SHP77 (cell line): ENCODE measurements around the gene ZNF628.

ENCODE experiments used
- DNase-seq, 2 experiments: peaks; one replicate each; lab custom pipeline; 2025; lab: John Stamatoyannopoulos, UW

The ZNF628 gene

DNA sequence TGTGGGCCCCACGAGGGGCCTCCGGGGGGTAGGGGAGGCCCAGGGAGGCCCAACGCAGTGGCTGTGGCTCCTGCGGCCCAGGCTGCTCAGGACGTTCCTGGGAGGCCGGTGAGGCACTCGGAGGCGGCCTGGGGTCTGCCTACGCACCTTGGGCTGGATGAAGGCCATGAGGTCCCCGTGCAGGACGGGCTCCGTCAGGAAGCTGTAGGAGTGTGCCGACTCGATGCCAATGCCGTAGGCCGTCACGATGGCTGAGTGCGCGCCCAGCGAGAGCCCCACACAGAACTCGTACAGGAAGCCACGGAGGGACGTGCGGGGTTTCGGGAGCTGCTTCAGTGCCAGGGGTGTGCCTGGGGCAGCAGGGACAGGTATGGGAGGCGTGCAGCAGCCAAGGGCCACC lies 54.6 kb downstream of the ZNF628 start:
- DNase-seq, result no peak
